Fibroblast of skin of right biceps (primary cell): ENCODE data around the gene PRR5L.

ENCODE experiments used
- DNase-seq: peaks from one replicate; pipeline ENCODE4 v3.0.0-alpha.2; 2013

PRR5L gene, protein sequence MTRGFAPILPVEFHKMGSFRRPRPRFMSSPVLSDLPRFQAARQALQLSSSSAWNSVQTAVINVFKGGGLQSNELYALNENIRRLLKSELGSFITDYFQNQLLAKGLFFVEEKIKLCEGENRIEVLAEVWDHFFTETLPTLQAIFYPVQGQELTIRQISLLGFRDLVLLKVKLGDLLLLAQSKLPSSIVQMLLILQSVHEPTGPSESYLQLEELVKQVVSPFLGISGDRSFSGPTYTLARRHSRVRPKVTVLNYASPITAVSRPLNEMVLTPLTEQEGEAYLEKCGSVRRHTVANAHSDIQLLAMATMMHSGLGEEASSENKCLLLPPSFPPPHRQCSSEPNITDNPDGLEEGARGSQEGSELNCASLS

DNA sequence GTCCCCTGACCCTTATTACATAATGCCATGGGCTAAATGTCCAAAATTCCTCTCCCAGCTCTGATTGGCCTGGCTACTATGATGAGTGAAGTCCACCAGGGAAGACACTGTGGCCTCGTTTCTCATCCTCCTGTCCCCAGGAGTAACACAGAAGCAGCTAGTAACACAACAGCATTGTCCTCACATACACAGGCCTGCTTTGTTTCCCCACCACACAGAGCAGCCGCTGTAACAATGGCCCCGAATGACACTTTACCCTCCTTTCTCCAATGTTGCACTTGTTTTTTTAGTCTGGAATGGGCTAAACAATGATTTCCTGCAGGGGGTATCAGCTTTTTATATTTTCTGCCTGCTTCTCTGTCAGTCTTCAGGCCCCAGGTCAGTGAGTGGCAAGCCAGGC is at the start of gene PRR5L:
Gene PRR5L (plus strand): TSS at position 363 of the 400 bp plus-strand sequence. CDS start 104,834 bp downstream, outside the sequence.
- DNase-seq, result no peak

DNA sequence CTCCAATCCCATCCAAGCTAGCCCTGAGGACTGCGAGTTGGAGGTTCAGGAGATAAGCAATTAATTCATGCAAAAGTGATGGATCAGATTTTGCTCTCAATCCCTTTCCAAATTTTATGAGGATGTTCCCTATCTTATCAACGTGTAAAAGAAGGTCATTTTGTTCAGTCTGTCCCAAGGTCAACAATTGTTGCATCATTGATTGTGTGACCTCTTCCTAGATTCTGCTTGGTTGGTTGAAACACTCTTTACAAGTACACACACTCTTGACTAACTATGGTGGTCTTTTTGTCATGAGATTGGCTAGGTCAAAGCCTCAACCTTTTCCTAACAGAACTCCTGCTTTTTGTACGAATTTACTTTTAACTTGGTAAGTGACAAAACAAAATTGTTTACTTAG is 48.6 kb upstream of the PRR5L start:
- no peak for DNase-seq

DNA sequence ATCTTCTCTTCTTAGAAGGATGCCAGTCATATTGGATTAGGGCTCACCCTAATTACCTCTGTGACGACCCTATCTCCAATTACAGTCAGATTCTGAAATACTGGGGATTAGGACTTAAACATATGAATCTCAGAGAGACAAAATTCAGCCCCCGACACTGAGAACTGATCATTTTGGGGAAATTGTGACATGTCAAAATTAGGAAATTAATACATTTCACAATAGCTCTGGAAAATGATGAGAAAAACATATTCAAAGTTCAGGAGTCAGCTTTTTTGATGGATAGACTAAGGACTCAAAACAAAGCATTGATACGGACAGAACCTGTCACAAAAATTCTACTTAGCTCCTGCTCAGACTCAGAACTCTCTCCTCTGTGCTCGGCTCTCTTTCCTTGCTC is 47.7 kb upstream of the PRR5L start:
- no peak for DNase-seq

DNA sequence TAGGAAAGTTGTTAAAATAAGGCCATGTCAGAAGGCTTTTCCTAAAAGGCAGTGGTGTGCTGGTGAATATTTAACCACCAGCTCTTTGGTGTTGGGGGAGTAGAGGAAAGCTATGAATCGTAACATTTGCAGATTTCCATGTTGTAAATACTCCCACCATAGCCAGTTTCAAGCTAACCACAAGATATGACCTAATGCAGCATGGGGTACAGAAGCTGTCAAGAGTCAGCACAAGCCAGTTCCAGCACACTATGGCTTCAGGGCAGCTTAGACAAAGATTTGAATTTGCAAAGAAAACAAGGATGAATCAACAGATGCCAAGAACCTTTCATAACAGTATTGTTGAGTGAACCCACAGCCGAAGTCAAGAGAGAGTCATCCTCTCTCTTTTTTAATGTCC is 46.8 kb upstream of the PRR5L start:
- DNase-seq, result peak; percentile 82

DNA sequence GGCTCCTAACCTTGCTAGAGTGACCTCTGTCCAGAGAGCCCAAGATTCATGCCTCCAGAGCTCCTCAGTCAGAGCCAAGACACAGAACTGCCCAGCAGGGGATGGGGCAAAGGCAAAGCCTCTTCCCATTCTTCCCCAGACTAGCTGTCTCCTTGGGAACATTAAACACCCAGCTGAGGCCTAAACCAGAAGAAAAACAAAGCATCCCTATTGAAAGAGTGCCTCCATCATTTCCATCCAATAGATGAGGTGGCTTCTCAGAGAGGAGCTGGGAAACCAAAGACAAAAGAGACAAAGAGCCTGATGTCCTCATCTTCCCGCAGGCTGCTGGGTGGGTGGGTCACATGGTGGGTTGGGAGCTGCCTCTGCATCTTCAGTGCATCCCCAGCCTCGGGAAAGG is 44.3 kb upstream of the PRR5L start:
- DNase-seq, result no peak

DNA sequence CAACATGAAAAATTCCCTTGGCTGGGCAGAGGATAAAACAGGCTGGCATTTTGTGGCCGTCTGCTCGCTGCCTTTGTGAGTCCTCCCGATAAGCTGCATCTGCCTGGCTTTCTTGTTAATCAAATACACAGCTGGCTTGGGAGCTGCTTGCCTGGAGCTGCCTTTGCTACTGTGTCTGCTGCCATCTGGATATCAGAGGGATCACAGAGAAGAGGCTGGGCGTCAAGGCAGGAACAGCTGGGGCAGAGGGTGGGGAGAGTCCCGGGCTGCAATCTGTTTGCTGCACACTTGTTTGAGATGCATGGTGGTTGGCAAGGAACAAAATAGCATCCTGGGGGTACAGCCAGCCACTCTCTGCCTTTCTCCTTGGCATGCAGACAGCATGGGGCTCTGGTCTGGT is 42.9 kb upstream of the PRR5L start:
- no peak for DNase-seq

DNA sequence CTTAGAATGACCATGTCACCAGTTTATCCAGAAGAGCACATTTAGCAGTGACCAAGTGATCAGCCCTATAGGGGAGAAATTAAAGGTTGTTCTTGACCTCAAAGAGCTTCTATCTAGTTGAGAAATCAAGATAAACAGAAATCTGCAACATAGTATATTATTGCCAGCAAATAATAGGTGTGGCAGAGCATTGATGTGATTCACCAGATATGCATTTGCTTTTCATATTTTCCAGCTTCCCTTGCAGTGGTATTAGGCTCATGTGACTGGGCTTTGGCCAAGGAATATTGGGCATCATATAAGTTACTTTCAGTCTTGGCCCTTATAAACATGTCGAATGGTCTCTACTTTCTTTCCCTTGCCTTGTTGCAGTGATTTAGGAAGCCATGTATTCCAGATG is 41.4 kb upstream of the PRR5L start:
- DNase-seq, result peak; percentile 30

DNA sequence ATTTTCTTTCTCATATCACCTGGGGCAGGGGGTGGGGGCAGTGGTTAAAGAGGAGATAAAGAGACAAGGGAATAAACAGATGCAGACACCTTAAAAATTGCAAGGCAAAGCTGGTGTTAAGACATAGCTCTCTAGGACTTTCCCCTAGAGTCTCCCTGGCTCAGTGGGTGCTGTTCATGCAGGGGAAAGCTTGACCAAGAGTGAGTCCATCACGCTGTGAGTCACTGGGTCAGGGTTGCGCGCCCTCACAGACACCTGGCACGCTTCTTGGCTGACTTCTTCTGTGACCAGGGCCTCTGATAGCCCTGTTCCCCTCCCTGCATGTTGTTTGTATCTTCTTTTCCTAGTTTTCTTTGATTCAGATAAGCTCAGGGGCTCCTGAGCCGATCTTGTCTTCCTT is 38.7 kb upstream of the PRR5L start:
- no peak for DNase-seq

DNA sequence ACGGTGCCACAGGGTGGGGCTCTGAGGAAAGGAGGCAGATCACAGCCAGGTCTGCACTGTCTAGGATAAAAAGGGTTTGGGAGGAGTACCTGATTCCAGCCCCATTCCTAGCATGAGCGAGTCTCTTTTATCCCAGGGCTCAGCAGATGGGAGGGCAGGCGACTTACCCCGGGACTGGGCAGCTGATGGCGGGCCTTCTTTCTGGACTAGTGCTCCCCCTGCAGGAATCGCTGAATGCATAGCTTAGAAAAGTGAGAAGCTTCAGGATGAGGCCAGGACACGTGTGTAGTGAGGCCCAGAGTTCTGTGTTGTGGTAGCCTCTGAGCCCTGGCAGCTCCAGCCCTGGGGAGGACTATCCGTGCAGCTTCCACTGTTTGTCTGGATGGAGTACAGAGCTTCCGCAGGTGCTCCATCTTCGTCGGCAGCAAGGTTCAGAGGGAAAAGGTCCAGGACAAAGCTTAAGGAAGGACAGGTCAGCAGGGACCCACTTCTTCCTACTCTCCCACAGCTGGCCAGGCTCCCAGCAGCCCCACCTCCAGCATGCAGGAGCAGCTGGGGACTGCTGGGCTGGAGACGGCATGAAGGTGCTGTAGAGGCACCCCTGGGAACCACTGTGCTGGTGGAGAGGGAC is 37.2 kb upstream of the PRR5L start:
- peak; percentile 76 for DNase-seq

DNA sequence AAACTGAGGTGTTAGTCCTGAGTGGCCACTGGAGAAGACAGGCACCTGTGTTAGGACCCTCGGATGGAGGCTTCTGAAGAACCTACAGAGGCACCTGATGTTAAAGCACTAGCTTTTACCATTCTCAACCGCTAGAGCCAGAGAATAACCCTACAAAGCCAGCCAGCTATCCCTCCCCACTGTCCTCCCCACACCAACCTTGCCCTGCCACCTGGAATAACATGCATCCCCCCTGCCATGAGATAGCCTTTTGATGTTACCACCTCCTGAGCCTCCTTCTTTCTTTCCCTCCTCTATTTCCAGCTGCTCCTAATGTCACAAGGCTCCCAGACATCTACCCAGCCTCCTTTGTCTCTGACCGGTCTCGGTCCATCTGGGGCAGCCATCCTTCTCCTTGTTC is 35.0 kb upstream of the PRR5L start:
- no peak for DNase-seq

DNA sequence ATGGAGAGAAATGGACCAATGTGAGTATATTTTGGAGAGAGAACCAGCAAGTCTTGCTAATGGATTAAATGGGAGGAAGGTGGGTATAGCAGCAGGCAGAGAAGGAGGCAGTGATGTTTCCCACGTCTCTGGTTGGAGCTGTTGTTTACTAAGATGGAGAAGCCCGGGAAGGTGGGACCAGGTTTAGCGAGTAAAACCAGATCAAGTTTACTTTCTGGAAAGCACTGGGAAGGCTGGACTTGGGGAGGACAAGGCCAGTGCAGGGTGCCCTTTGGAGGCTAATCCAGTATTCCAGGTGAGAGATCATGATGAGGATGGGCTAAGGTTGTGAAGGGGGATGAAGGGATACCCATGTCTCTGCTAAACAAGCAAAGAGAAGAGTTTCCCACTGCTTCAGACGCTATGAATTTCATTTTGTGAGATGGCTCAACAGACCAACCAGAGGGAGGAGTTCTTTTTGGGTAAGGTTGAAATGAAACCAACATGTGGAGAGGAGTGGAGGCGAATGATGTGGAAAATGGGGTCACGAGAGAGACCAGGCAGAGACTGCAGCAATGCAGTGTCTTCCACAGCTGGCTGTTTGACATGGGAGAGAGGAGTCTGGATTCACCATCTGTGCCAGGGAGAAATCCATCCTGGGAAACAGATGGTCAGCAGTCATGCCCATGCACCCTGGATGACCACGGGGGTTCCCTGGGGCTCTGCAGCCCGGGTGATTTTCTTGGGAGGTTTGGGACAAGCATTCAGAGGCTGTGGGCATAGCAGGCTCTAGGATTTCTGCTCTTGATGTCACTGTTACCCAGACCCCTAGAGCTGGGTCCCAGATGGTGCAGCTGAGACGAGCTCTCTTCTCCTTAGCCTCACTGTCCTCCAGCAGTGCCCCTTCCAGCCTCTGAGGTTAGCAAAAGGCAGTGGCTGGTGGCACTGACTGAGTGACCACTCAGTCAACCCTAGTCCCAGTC is 31.8 kb upstream of the PRR5L start:
- DNase-seq, result no peak

DNA sequence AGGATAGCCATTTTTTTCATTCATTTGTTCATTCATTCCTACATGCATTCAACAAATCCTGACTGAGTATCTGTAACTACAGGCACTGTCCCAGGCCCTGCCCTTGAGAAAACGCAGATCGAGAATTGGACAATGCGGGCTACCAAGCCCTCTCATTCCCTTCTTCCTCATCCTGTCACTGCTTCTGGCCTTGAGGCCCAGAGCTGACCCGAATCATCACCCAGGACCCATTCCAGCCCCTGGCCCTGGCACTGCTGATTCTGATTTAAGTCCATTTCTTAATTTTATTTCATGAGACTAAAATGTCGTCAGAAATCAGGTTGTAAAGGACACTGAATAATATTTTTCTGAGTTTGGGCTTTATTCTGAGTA is 31.1 kb upstream of the PRR5L start:
- DNase-seq, result no peak

DNA sequence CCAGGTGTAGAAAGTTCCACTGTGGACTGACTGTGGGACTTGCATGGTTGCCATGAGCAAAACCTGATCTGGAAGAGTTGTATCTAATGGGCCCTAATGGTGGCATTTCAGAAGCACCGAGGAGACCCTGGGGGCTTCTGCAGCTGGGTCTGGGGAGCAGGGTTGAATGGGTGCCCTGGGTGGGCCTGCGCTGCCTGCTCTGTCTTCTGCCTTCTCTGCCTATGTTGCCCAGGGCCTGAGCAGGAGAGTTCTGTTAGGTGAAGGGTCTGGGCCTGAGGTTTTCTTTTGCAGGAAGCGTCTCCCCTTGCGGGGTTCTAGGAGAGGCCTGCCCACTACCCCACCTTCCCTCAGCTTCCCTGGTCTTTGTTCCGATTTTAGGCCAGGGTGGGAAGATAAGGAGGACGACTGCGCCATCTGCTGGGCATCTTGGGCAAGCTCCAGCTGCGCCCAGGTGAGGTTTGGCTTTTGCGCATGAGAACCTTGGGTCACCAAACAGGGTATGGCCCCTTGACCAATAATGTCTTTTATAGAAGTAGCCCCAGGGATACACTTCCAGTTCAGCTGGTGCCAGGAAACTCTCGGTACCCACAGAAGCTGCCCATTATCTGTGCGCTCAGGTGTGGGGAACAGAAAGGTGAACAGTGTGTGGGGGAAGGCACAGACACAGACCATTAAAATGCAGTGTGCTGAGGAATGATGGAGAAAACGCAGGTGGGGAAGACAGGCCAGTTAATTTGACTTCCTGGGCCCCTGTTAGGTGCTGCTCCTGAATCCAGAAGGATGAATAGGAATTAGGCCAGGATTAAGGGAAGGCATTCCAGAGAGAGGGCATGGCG is 30.1 kb upstream of the PRR5L start:
- DNase-seq, result peak; percentile 48

DNA sequence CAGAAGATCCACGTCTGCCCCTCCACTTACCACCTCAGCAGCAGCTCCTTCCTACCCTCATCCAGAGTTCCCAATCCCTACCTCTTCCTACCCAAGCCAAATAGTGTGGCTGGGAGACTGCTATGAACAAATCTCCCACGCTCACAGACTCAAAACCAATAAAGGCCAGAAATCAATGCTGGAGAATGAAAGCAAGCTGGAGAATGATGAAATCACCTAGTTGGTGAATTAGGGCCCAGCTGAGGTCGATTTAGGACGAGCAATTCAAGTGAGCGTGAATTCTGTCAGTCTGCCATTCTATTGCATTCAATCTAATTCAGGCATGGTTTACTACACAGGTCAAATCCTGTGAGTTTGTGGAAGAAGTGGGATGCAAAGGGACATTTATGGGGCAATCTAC is 29.3 kb upstream of the PRR5L start:
- no peak for DNase-seq

DNA sequence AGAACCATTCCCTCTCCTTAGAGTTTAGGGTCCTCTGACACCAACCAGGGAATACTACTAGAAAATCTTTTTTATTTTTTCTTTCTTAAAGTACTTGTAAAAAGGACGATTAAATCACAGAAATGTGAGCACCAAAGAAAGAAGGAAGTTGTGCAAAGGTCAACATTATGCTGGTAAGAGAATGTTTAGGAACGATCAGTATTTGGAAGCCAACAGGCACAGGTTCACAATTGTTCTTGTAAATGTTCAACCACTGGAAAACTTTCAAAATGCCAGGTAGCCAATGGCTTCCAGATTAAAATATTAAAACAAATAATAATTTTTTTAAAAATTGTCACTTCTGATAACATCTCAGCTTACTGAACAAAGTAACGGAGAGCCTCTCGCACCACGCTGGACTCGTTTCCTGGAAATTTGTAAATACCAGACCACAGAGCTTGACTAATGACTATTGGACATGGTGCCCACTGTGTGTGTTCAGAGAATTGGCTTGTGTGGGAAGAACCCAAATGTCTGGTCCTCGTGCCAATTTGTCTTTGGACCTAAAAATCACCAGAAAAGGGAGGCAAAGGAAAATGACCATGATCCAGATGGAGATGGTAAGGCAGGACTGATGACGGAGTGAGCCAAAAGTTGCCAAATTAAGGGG is 27.6 kb upstream of the PRR5L start:
- no peak for DNase-seq

DNA sequence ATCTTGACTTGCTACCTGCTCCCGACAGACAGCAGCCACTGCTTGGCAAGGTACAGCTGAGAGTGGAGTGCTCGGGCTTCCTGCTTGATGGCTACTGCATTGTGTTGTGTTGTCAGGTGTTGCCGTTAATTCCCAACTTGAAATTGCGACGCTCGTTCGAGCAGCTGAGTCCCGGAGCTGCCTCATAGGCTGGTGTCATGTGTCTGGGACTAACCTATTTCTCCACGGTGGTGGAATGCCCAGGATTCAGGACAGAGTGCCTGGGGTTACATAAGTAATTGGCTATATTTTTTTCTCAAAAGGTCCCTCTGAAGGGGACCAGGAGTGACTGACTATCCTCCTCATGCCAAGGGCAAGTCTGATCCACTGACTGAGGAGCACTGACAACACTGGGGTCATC is 25.4 kb upstream of the PRR5L start:
- DNase-seq, result no peak

DNA sequence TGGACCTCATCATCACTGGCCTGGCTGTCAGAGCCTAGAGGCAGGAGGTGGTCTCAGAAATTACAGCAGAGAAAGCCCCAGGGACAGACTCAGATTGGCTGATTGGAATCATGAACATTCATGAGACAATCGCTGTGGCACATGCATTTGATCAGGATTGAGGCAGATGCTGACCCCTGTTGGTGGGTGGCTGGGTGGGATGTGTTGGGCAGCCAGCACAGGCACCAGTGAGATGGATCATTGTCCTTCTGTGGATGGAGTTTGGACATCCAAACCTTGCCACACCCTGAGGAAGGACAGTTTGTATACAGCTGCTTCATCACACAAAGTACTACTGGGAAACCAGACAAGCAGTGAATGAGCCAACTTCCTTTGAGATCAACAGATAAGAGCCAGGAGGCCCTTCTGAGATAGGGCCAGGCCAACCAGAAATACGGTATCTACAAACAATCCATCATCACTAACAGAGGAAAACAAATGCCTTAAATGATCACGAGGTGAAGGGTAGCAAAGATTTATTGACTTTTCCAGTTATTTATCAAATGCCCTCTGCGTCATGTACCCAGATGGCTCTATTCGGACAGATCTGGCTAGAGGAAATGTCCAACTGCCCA is 24.2 kb upstream of the PRR5L start:
- no peak for DNase-seq

DNA sequence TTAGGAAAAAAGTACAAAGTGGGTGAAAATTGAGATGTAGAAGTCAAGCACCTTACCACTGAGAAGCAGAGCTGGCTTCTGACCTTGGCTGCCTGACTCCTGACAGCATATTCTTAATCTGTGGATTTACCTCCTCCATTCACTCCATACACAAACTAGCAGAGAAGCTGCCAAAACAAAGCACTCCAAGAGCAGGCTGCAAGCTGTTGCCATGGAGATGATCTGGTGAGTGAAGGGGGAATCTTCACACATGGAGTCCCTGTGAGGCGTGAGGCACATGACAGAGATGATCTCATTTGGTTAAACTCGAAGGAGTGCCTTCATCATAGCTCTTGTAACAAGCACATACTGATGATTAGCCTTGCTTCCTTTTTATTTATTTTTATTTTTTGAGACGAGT is 23.0 kb upstream of the PRR5L start:
- no peak for DNase-seq

DNA sequence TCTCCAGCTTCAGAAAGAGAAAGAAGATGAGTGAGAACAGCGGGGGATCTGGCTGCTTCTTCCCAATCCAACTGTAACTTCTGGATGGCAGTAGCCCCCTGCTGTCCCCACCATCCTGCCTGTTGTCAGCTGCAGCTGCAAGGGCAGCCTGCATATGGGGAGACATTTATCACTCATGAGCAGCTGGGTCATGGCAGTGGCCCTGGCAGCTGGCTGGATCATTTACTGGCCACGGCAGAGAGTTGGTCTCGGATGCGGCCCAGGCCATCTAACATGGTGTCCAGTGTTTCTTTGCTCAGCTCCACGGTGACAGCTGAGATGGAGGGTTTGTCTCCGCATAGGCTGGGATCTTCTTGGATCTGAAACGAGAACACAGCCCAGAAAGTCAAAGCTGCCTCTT is 21.7 kb upstream of the PRR5L start:
- no peak for DNase-seq

DNA sequence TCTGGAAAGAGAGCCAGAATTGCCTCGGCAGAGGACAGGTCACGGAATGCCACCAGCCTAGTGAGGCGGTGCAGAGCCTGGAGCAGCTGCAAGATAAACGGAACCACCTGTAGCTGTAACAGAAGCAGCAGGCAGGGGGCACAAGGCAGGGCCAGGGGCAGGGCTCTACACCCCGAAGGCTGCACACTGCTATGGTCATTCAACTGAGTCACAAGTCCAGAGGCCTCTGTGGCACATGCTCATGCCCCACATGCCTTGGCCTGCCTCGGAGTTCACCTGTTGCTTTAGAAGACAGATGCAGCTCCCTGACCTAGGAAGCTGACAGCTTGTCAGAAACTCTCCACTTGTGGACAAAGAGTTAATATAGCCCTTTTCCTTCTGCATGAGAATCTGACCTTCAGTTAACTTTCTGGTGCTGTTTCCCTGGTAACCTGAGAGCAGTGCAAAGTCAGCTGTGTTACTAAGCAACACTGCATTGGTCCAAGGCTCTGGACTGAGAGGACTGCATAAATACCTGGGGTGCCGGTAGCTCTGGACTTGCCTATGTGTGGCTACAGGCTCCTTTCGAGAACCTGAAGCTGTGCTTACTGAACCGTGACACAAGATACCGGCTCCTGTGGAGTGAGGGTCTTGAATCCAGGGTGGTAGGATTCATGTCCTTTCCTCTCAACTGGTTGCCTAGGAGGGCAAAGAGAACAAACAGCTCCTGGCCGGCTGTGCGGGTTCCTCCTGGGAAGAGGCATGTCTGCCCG is 17.4 kb upstream of the PRR5L start:
- no peak for DNase-seq

DNA sequence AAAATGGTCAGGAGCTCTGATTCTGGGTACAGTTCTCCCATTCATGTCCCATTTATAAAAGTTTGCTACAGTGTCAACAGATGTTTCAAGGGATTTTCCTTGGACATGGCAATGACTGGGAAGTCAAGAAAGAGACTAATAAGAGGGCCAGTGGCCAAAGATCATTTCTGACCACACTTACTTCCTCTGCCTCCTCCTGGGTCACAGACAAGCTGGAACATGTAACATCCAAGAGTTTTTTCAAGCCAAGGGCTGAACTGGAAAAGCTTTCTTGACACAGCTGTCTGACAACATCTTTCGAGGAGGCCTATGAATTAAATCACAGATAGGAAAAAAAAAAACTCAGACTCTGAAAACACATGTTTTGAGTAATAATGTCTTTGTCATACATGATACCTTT is 15.6 kb upstream of the PRR5L start:
- no peak for DNase-seq
